K562 (cell line): ENCODE results near the gene CELSR2.

Experiments used
- CEBPB ChIP-seq: fragments of 450-650 bp; IDR thresholded peaks from 2 replicates; pipeline ENCODE4 v1.6.1; 2016; ENCODE audit warnings: missing genetic modification characterization, missing compliant biosample characterization
- EZH2 ChIP-seq: IDR thresholded peaks from 2 replicates; pipeline ENCODE4 v1.6.1; 2012; ENCODE audit warnings: low read depth, mild to moderate bottlenecking, inconsistent platforms, low read length, borderline replicate concordance
- MTA3 ChIP-seq: fragments of 450-650 bp; formaldehyde crosslinking; IDR thresholded peaks from 2 replicates; pipeline ENCODE4 v1.6.1; 2017; ENCODE audit warnings: mild to moderate bottlenecking, borderline replicate concordance
- NFXL1 ChIP-seq: fragments of 450-650 bp; formaldehyde crosslinking; IDR thresholded peaks from 2 replicates; pipeline ENCODE4 v1.4.0; 2021; ENCODE audit warnings: mild to moderate bottlenecking
- TF ChIP-seq, protein P1 (sequence below): conservative IDR thresholded peaks from 2 replicates; pipeline ENCODE4 v1.6.1; 2011; ENCODE audit warnings: low read depth, mild to moderate bottlenecking, low read length; ENCODE audit not compliant: control insufficient read depth

DNA sequence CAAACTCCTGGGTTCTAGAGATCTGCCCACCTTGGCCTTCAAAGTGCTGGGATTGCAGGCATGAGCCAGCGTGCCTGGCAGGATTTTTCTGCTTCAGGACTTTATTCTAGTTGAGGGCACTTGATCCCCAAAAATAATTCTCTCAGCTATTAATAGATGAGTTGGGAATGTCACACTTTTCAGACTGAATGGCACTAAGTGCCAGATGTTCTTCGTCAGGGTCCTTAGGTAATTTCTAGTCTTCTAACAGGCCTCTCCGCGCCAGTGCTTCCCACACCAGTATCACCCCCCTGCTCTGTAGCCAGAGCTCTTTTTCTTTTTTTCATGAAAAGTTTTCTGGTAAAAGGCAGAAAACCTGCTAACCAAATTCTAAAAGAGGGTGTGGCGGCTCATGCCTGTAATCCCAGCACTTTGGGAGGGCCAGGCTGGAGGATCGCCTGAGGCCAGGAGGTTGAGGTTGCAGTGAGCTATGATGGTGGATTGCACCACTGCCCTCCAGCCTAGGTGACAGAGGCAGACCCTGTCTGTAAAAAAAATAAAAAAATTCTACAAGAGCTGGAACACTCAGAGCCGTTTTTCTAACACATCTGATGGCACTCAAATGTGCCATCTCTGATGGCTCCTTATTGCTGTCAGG is 41.8 kb upstream of the CELSR2 start:
- TF ChIP-seq CEBPB (no peak), EZH2 (no peak), NFXL1 (no peak), MTA3 (no peak)
- TF ChIP-seq, protein P1, sequence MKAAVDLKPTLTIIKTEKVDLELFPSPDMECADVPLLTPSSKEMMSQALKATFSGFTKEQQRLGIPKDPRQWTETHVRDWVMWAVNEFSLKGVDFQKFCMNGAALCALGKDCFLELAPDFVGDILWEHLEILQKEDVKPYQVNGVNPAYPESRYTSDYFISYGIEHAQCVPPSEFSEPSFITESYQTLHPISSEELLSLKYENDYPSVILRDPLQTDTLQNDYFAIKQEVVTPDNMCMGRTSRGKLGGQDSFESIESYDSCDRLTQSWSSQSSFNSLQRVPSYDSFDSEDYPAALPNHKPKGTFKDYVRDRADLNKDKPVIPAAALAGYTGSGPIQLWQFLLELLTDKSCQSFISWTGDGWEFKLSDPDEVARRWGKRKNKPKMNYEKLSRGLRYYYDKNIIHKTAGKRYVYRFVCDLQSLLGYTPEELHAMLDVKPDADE, result no peak
